Liver (tissue), 9 donors: Measurements from ENCODE around the gene NBPF6. TPM values are rescaled to one million over a fixed set of nuclear protein-coding genes. Genes with fewer than 3 reads are reported as not detected.

Experiments
- DNase-seq: peaks from one replicate; pipeline ENCODE4 v3.0.0-alpha.2; 2017; ENCODE audit warnings: low spot score
- H3K27ac ChIP-seq, 2 donors: one replicate each; pipeline ENCODE4 v1.7.0; 2013; ENCODE audit warnings: inconsistent platforms in 2 of 2, low read length in 2 of 2, control low read depth in 1 of 2, low read depth in 1 of 2, mild to moderate bottlenecking in 1 of 2
- H3K27me3 ChIP-seq, 4 donors: one replicate each; pipeline versions ENCODE4 v1.6.1 to v1.7.0; 2013; ENCODE audit warnings: low read length in 3 of 4, inconsistent platforms in 1 of 4, mild to moderate bottlenecking in 1 of 4, moderate library complexity in 1 of 4; ENCODE audit not compliant: control insufficient read depth in 4 of 4, insufficient read depth in 4 of 4
- H3K36me3 ChIP-seq, 4 donors: one replicate each; pipeline versions ENCODE4 v1.6.1 to v1.7.0; 2013; ENCODE audit warnings: low read length in 3 of 4, mild to moderate bottlenecking in 3 of 4, low read depth in 1 of 4, moderate library complexity in 1 of 4; ENCODE audit not compliant: control insufficient read depth in 4 of 4, insufficient read depth in 3 of 4
- H3K4me1 ChIP-seq, 4 donors: one replicate each; pipeline versions ENCODE4 v1.6.1 to v1.7.0; 2013; ENCODE audit warnings: low read length in 3 of 4, mild to moderate bottlenecking in 3 of 4, moderate library complexity in 1 of 4; ENCODE audit not compliant: control insufficient read depth in 4 of 4, insufficient read depth in 4 of 4
- H3K4me3 ChIP-seq, 3 donors: one replicate each; pipeline versions ENCODE4 v1.6.1 to v1.7.0; 2013; ENCODE audit warnings: low read length in 3 of 3, control low read depth in 1 of 3, low read depth in 1 of 3, mild to moderate bottlenecking in 1 of 3
- H3K9ac ChIP-seq, 2 donors: one replicate each; pipeline ENCODE4 v1.7.0; 2013; ENCODE audit warnings: low read length in 2 of 2, mild to moderate bottlenecking in 2 of 2, moderate library complexity in 2 of 2, control low read depth in 1 of 2, low read depth in 1 of 2
- H3K9me3 ChIP-seq, 4 donors: one replicate each; pipeline versions ENCODE4 v1.6.1 to v1.7.0; 2013; ENCODE audit warnings: low read length in 3 of 4; ENCODE audit not compliant: control insufficient read depth in 4 of 4
- ATF3 ChIP-seq: IDR thresholded peaks from 2 replicates; pipeline ENCODE4 v1.6.1; 2016; ENCODE audit warnings: antibody characterized with exemption
- CTCF ChIP-seq: fragments of 150-350 bp; IDR thresholded peaks from 2 replicates; pipeline ENCODE4 v1.5.1; 2017; ENCODE audit warnings: improper control_type of control experiment, low read depth, low read length; ENCODE audit not compliant: missing input control
- EGR1 ChIP-seq, 2 donors: IDR thresholded peaks; 2 replicates each; pipeline ENCODE4 v1.6.1; 2016 to 2018; ENCODE audit warnings: antibody characterized with exemption in 2 of 2, low read depth in 2 of 2
- FOXA2 ChIP-seq: IDR thresholded peaks from 2 replicates; pipeline ENCODE4 v1.6.1; 2016; ENCODE audit warnings: antibody characterized with exemption
- GABPA ChIP-seq, 2 donors: IDR thresholded peaks in 1 of 2; conservative IDR thresholded peaks in 1 of 2; 2 replicates each; pipeline ENCODE4 v1.6.1; 2016; ENCODE audit warnings: antibody characterized with exemption in 2 of 2, mild to moderate bottlenecking in 1 of 2, moderate library complexity in 1 of 2
- HNF4A ChIP-seq, 2 donors: conservative IDR thresholded peaks; 2 replicates each; pipeline ENCODE4 v1.6.1; 2016; ENCODE audit warnings: antibody characterized with exemption in 2 of 2, mild to moderate bottlenecking in 2 of 2
- HNF4G ChIP-seq: IDR thresholded peaks from 2 replicates; pipeline ENCODE4 v1.6.1; 2016; ENCODE audit warnings: antibody characterized with exemption
- JUND ChIP-seq, 2 donors: IDR thresholded peaks; 2 replicates each; pipeline ENCODE4 v1.6.1; 2016; ENCODE audit warnings: antibody characterized with exemption in 2 of 2
- MAX ChIP-seq: IDR thresholded peaks from 2 replicates; pipeline ENCODE4 v1.6.1; 2016; ENCODE audit warnings: antibody characterized with exemption
- NR2F2 ChIP-seq: IDR thresholded peaks from 2 replicates; pipeline ENCODE4 v1.6.1; 2016; ENCODE audit warnings: antibody characterized with exemption
- RAD21 ChIP-seq, 2 donors: IDR thresholded peaks; 2 replicates each; pipeline ENCODE4 v1.6.1; 2016; ENCODE audit warnings: antibody characterized with exemption in 2 of 2, mild to moderate bottlenecking in 2 of 2
- REST ChIP-seq: IDR thresholded peaks from 2 replicates; pipeline ENCODE4 v1.6.1; 2016; ENCODE audit warnings: antibody characterized with exemption, mild to moderate bottlenecking
- TAF1 ChIP-seq: conservative IDR thresholded peaks from 2 replicates; pipeline ENCODE4 v1.6.1; 2016; ENCODE audit warnings: antibody characterized with exemption, mild to moderate bottlenecking
- YY1 ChIP-seq: IDR thresholded peaks from 2 replicates; pipeline ENCODE4 v1.6.1; 2016; ENCODE audit warnings: antibody characterized with exemption, mild to moderate bottlenecking
- ZBTB33 ChIP-seq: IDR thresholded peaks from 2 replicates; pipeline ENCODE4 v1.6.1; 2016; ENCODE audit warnings: antibody characterized with exemption
- WGBS: extraction: QIAGEN DNeasy Blood & Tissue Kit; methylation state at CpG from one replicate; pipeline ENCODE4 v1.1.7; 2013; 5-methylcytosine and 5-hydroxymethylcytosine counted together
- polyA plus RNA-seq, 2 donors: library from polyadenylated mRNA; stranded (reverse) in 1 of 2; unstranded in 1 of 2; fragments of 200-250 nt in 1 of 2; fragments of >200 nt in 1 of 2; fragmentation: Nextera tagmentation in 1 of 2; extraction: Ambion mirVana in 1 of 2; gene quantifications; one replicate each; pipeline versions ENCODE4 v1.2.1 to v1.2.3, GENCODE V29; 2013 to 2015
- total RNA-seq, 2 donors: library from RNA; depleted of rRNA; stranded (reverse); fragments of >200 nt; gene quantifications; one replicate each; pipeline ENCODE4 v1.2.3, GENCODE V29; 2014
- donor health status: healthy.
- donor health status: healthy.
- donor health status: healthy.
- donor health status: healthy.
- donor health status: healthy.

The NBPF6 gene
- total and polyA plus RNA-seq, 4 donors, result not detected

- H3K9ac ChIP-seq, result no peak overlapping the region
- no peak for DNase-seq
- WGBS, result 75% methylated on average over 2 of the region's 2 CpGs
- no peaks in the 10 kb centered on the region for H3K4me1 ChIP-seq
- no peak overlapping the region for H3K27ac ChIP-seq
- TF ChIP-seq TAF1, result no peak
- no peak for TF ChIP-seq ATF3
- TF ChIP-seq CTCF, result no peak
- TF ChIP-seq NR2F2, result no peak
- no peak for TF ChIP-seq RAD21 (IDR thresholded peaks at IDR 0.05)
- no peak for TF ChIP-seq REST
- no peak for TF ChIP-seq JUND (IDR thresholded peaks at IDR 0.05)
- TF ChIP-seq YY1, result no peak
- no peak for TF ChIP-seq MAX
- no peak for TF ChIP-seq ZBTB33
- TF ChIP-seq GABPA (IDR thresholded peaks at IDR 0.05 in 1 of 2, conservative IDR thresholded peaks at IDR 0.05 in 1 of 2), result no peak
- H3K9me3 ChIP-seq, result no peaks in the 10 kb centered on the region
- H3K4me3 ChIP-seq, result no peak overlapping the region
- no peaks in the 10 kb centered on the region for H3K27me3 ChIP-seq
- H3K36me3 ChIP-seq, result no peaks in the 10 kb centered on the region
Measured at GRCh38 chr1:108502138-108502537, 52.0 kb downstream of the NBPF6 start.

- Histone ChIP-seq H3K27me3 (no peaks in the 10 kb centered on the region), H3K36me3 (no peaks in the 10 kb centered on the region), H3K4me3 (no peak overlapping the region), H3K27ac (no peak overlapping the region), H3K9me3 (no peaks in the 10 kb centered on the region), H3K9ac (no peak overlapping the region), H3K4me1 (no peaks in the 10 kb centered on the region)
- WGBS, result 85% methylated on average over 2 of the region's 2 CpGs
- no peak for DNase-seq
- TF ChIP-seq YY1 (no peak), RAD21 (IDR thresholded peaks at IDR 0.05) (no peak), TAF1 (no peak), HNF4G (no peak), GABPA (IDR thresholded peaks at IDR 0.05 in 1 of 2, conservative IDR thresholded peaks at IDR 0.05 in 1 of 2) (no peak), EGR1 (IDR thresholded peaks at IDR 0.05; ENCODE audit: low read depth in 2 of 2) (no peak), MAX (no peak), REST (no peak), JUND (IDR thresholded peaks at IDR 0.05) (no peak), ATF3 (no peak), HNF4A (conservative IDR thresholded peaks at IDR 0.05) (no peak), FOXA2 (no peak)
Measured at GRCh38 chr1:108502624-108503023, 52.5 kb downstream of the NBPF6 start.
